Activated CD8-positive, alpha-beta T cell treated with anti-CD3 and anti-CD28 coated beads for 36 hours (primary cell): ENCODE results near the gene P2RY2. TPM values are rescaled to one million over a fixed set of nuclear protein-coding genes. Genes with fewer than 3 reads are reported as not detected.

Experiments
- ATAC-seq: fragments of 200-7000 bp; cut with Tn5 transposase; one replicate; pipeline ENCODE4 v1.10.0; 2021; ENCODE audit warnings: mild to moderate bottlenecking, moderate library complexity
- CTCF ChIA-PET: fragments of 350-600 bp; sonication (Branson Sonifier 250); formaldehyde crosslinking; loops from one replicate; lab custom pipeline; 2021; ENCODE audit warnings: antibody characterized with exemption; lab: Charles Lee
- POLR2A ChIA-PET: fragments of 350-600 bp; sonication (Branson Sonifier 250); formaldehyde crosslinking; loops from one replicate; lab custom pipeline; 2021; ENCODE audit warnings: antibody characterized with exemption; lab: Charles Lee
- DNase-seq: peaks from one replicate; pipeline ENCODE4 v3.0.0-alpha.2; 2020
- H3K27ac Mint-ChIP-seq: one replicate; pipeline ENCODE4 v1.8.0; 2021; ENCODE audit warnings: mild to moderate bottlenecking, mixed read lengths
- H3K27me3 Mint-ChIP-seq: one replicate; pipeline ENCODE4 v1.8.0; 2021; ENCODE audit warnings: mixed read lengths
- H3K36me3 Mint-ChIP-seq: one replicate; pipeline ENCODE4 v1.8.0; 2021; ENCODE audit warnings: low read depth, mixed read lengths
- H3K4me1 Mint-ChIP-seq: one replicate; pipeline ENCODE4 v1.8.0; 2021; ENCODE audit warnings: low read depth, mixed read lengths
- H3K4me3 Mint-ChIP-seq: one replicate; pipeline ENCODE4 v1.8.0; 2021; ENCODE audit warnings: mild to moderate bottlenecking, moderate library complexity, mixed read lengths
- H3K9me3 Mint-ChIP-seq: one replicate; pipeline ENCODE4 v1.8.0; 2021; ENCODE audit warnings: mixed read lengths
- CTCF ChIP-seq: fragments of 200-600 bp; IDR thresholded peaks from one replicate; pipeline ENCODE4 v1.8.0; 2022; ENCODE audit warnings: antibody characterized with exemption, mild to moderate bottlenecking
- intact Hi-C: fragments of 100-400 bp; cut with micrococcal nuclease; formaldehyde crosslinking; loops from one replicate; pipeline ENCODE4 v1.10.0; 2022
- total RNA-seq, 2 experiments: library from RNA; stranded (reverse); gene quantifications; one replicate each; pipeline ENCODE4 v1.2.3, GENCODE V29; 2021

Gene P2RY2
- total RNA-seq, 2 experiments from 2014 or later: not detected

GRCh38 chr11:73172992-73173656 is 45.0 kb upstream of the P2RY2 start:
- POLR2A ChIA-PET: no interaction called here
- ATAC-seq: no peak
- no peak overlapping the region for H3K27ac Mint-ChIP-seq

GRCh38 chr11:73173755-73174494 is 44.2 kb upstream of the P2RY2 start:
- Mint-ChIP-seq H3K4me1 (no peaks in the 10 kb centered on the region), H3K27ac (no peak overlapping the region), H3K9me3 (no peaks in the 10 kb centered on the region), H3K36me3 (no peaks in the 10 kb centered on the region), H3K27me3 (no peaks in the 10 kb centered on the region), H3K4me3 (no peak overlapping the region)
- ChIA-PET POLR2A (no interaction called here), CTCF (interaction anchor here (0.6 kb wide), 1 partner anchor 374 kb away, joined by 3 read pairs; no protein-coding TSS in a partner anchor)
- TF ChIP-seq CTCF: no peak
- ATAC-seq (no peak), DNase-seq (no peak)
- intact Hi-C loops: loop anchor here (10.0 kb wide), 1 partner anchor 249 kb away; no protein-coding TSS in a partner anchor

More at GRCh38 chr11:73172992-73173656, 45.0 kb upstream of the P2RY2 start:
- Mint-ChIP-seq H3K27me3 (no peaks in the 10 kb centered on the region), H3K4me1 (no peaks in the 10 kb centered on the region), H3K36me3 (no peaks in the 10 kb centered on the region), H3K4me3 (no peak overlapping the region), H3K9me3 (no peaks in the 10 kb centered on the region)
- intact Hi-C loops: loop anchor here (10.0 kb wide), 1 partner anchor 248 kb away; no protein-coding TSS in a partner anchor
- DNase-seq: no peak
- CTCF ChIA-PET: no interaction called here
- TF ChIP-seq CTCF: no peak

- H3K27me3 Mint-ChIP-seq: no peaks in the 10 kb centered on the region
- intact Hi-C loops: loop anchor here (10.0 kb wide), 1 partner anchor 250 kb away; no protein-coding TSS in a partner anchor
- TF ChIP-seq CTCF: no peak
- no peaks in the 10 kb centered on the region for H3K9me3 Mint-ChIP-seq
- no peak for ATAC-seq
- DNase-seq: no peak
- no peaks in the 10 kb centered on the region for H3K4me1 Mint-ChIP-seq
- H3K4me3 Mint-ChIP-seq: no peak overlapping the region
- H3K27ac Mint-ChIP-seq: no peak overlapping the region
- H3K36me3 Mint-ChIP-seq: no peaks in the 10 kb centered on the region
- POLR2A ChIA-PET: no interaction called here
- CTCF ChIA-PET: interaction anchor here (0.6 kb wide), 1 partner anchor 375 kb away, joined by 3 read pairs; no protein-coding TSS in a partner anchor
Measured at GRCh38 chr11:73174495-73174791, 43.6 kb upstream of the P2RY2 start.

GRCh38 chr11:73175551-73176144 is 42.4 kb upstream of the P2RY2 start:
- Mint-ChIP-seq H3K27me3 (no peaks in the 10 kb centered on the region), H3K4me3 (no peak overlapping the region), H3K36me3 (no peaks in the 10 kb centered on the region), H3K9me3 (no peaks in the 10 kb centered on the region), H3K4me1 (no peaks in the 10 kb centered on the region), H3K27ac (no peak overlapping the region)
- intact Hi-C loops: loop anchor here (10.0 kb wide), 1 partner anchor 251 kb away; no protein-coding TSS in a partner anchor
- ChIA-PET CTCF (interaction anchor here (3.2 to 5.8 kb wide), 3 partner anchors 9 to 250 kb away, joined by 14 to 68 read pairs (median 43); no protein-coding TSS in a partner anchor), POLR2A (interaction anchor here (0.6 to 0.7 kb wide), 2 partner anchors 150 to 274 kb away, joined by 3 read pairs; no protein-coding TSS in a partner anchor)
- ATAC-seq (no peak), DNase-seq (no peak)
- TF ChIP-seq CTCF: no peak
